ENCODE results near the gene TGM3.

The TGM3 gene, protein sequence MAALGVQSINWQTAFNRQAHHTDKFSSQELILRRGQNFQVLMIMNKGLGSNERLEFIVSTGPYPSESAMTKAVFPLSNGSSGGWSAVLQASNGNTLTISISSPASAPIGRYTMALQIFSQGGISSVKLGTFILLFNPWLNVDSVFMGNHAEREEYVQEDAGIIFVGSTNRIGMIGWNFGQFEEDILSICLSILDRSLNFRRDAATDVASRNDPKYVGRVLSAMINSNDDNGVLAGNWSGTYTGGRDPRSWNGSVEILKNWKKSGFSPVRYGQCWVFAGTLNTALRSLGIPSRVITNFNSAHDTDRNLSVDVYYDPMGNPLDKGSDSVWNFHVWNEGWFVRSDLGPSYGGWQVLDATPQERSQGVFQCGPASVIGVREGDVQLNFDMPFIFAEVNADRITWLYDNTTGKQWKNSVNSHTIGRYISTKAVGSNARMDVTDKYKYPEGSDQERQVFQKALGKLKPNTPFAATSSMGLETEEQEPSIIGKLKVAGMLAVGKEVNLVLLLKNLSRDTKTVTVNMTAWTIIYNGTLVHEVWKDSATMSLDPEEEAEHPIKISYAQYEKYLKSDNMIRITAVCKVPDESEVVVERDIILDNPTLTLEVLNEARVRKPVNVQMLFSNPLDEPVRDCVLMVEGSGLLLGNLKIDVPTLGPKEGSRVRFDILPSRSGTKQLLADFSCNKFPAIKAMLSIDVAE

GRCh38 chr20:2295886-2296515 is at the start of gene TGM3:
Gene TGM3 (plus strand): TSS chr20:2296001. CDS start chr20:2296064, 63 bp downstream.
- no peak for DNase-seq

DNA sequence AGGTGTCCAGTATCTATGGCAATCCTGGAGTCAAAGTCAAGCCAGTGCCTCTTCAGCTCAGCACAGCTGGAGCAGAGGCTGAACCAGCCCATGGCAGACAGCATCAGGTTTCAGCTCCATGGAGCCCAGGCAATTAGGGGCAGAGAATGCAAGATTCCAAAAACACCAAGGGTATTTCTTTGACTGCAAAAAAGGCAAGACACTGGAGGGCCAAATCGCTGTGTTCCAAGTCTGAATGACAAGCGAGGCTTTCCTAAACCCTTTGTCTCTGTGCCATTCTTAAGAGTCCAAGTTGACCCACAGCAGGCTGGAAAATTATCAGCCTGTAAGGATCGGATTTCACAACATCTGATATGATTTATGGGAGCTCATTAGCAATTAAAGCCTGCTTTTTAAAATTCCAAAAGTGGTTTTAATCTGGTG is 49.7 kb upstream of the TGM3 start:
- DNase-seq = peak; percentile 71

- no peak for DNase-seq
Measured at GRCh38 chr20:2248837-2249236, 47.0 kb upstream of the TGM3 start.

- no peak for DNase-seq
Measured at GRCh38 chr20:2249935-2250334, 45.9 kb upstream of the TGM3 start.

GRCh38 chr20:2252419-2252997 is 43.3 kb upstream of the TGM3 start:
- no peak for DNase-seq

DNA sequence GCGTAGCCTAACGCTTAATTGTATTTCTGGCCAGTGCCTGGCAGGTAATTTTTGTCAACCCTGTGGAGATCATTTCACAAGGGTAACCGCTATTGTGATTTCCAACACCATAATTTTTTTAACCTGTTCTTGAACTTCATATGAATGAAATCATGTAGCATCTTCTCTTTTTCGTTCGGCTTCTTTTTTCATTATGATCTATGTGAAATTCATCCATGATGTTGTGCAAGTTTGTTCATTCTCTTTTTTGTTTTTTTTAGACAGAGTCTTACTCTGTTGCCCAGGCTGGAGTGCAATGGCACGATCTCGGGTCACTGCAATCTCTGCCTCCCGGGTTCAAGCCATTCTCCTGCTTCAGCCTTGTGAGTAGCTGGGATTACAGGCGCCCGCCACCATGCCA is 42.5 kb upstream of the TGM3 start:
- DNase-seq = no peak

DNA sequence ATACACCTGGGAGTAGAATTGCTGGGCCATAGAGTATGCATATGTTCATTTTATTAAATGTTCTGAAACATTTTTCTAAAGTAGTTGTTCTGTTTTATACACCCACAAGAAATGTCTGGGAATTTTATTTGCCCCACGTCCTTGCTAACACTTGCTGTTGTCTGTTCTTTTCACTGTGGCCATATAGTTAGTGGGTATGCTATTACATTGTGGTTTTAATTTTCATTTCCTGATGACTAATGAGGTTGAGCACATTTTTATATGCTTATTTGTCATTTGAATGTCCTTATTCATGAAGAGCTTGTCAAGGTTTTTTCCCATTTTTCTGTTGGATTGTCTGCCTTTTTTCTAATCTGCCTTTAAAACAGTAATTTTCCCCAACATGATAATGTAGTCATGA is 41.5 kb upstream of the TGM3 start:
- DNase-seq = no peak

- DNase-seq = no peak
Measured at GRCh38 chr20:2255926-2256531, 39.8 kb upstream of the TGM3 start.

- no peak for DNase-seq
Measured at GRCh38 chr20:2259731-2260130, 36.1 kb upstream of the TGM3 start.

- DNase-seq = no peak
Measured at GRCh38 chr20:2260250-2260649, 35.6 kb upstream of the TGM3 start.

GRCh38 chr20:2261046-2261485 is 34.7 kb upstream of the TGM3 start:
- DNase-seq = peak; percentile 93

- no peak for DNase-seq
Measured at GRCh38 chr20:2261629-2262028, 34.2 kb upstream of the TGM3 start.

DNA sequence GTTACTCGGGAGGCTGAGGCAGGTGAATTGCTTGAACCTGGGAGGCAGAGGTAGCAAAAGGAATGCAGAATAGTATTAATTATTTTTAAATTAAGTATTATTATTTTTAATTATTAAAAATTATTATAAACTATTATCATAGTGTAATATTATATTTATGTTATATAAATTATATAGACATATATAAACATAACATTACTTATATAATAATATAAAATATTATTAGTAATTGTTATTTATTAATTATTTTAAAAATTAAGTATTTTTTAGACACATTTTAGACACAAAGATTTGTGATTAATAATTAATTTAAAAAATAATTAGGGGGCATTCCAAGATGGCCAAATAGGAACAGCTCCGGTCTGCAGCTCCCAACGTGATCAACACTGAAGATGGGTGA is 31.7 kb upstream of the TGM3 start:
- no peak for DNase-seq

DNA sequence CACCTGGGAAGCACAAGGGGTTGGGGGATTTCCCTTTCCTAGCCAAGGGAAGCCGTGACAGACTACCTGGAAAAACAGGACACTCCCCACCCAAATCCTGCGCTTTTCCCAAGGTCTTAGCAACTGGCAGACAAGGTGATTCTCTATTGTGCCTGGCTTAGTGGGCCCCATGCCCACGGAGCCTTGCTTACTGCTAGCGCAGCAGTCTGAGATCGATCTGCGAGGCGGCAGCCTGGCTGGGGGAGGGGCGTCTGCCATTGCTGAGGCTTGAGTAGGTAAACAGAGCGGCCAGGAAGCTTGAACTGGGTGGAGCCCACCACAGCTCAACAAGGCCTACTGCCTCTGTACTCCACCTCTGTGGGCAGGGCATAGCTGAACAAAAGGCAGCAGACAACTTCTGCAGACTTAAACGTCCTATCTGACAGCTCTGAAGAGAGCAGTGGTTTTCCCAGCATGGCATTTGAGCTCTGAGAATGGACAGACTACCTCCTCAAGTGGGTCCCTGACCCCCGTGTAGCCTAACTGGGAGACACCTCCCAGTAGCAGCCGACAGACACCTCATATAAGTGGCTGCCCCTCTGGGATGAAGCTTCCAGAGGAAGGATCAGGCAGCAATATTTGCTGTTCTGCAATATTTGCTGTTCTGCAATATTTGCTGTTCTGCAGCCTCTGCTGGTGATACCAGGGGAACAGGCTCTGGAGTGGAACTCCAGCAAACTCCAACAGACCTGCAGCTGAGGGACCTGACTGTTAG is 31.0 kb upstream of the TGM3 start:
- DNase-seq = peak; percentile 11

GRCh38 chr20:2273634-2274302 is 22.0 kb upstream of the TGM3 start:
- DNase-seq = no peak

DNA sequence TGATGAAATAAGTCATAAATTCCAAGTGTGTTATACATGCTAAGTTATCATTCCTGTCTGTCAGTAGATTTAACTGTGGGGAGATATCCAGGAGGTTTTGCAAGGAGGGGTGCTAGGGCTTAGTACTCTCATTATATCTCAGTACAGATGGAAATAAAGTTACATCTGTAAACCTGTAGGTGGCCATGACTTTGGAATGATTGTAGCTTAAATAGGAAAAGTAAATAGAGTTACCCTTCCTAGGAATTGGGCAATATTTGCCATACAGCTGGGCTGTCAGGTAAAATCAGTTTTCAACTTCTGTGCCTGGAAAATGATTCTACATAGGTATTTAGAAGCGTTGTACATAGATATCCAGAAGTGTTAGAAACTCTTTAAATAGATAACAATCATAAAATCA is 19.8 kb upstream of the TGM3 start:
- peak; percentile 13 for DNase-seq

DNA sequence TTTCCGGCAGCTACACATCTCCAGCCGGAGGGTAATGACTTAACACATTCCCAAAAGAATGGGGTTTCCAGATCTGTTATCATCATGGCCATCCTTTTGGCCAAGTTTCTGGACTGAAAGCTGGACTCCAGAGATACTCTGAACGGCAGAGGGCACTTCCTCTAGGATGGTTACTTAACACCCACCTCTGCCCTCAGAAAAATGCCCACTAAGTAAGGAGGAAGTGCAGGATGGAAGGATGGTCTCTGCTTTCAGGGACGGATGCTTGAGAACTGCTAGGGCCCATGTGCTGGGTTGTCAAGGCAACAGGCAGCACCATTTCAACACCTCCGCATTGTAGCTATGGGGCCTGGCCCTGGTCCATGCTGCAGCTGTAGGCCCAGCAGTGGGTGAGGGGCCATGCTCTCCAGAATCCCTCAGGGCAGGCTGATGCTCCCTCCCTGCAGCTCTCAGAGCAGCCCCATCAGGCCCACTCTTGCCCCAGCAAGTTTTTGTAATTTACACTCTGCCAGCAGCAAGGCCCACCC is 16.5 kb upstream of the TGM3 start:
- DNase-seq = no peak

- no peak for DNase-seq
Measured at GRCh38 chr20:2280082-2280481, 15.7 kb upstream of the TGM3 start.

DNA sequence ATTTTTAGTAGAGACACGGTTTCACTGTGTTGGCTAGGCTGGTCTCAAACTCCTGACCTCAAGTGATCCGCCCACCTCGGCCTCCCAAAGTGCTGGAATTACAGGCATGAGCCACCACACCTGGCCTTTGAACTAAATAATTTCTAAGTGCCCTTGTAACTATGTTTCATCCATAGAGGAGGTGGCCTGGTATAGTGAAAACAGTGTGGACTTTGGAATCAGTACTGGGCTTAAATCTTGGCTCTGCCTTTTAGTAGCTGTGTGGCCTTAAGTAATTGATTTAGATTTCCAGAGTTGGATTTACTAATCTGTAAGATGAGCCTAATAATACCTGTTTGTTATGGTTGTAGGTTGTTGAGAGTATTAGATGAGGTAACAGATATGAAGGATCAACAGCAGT is 14.2 kb upstream of the TGM3 start:
- no peak for DNase-seq

DNA sequence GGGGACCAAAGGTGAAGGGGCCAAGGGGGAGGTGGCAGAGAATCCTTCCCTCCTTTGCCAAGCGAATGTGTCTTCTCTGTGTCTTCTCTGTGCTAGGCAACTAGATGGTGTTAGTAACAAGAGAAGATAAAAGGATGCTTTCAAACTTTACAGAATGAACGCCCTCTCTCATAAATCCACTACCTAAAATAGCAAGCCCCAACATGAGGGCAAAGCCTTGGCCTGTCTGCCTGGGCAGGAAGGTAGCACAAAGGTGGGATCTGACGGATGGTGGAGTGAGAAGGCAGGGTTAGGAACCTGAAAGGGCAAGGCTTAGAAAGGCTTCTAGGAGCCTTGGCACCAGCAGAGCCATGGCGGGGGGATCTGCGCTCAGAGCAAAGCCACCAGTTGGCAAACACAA is 13.6 kb upstream of the TGM3 start:
- DNase-seq = no peak

GRCh38 chr20:2283706-2284423 is 11.9 kb upstream of the TGM3 start:
- no peak for DNase-seq
